GM23338 (cell line): ENCODE data around the gene CXXC5. TPM values are rescaled to one million over a fixed set of nuclear protein-coding genes. Genes with fewer than 3 reads are reported as not detected.
"Not testable (repeated sequence)": the region's sequence is repeated elsewhere in the genome, so short reads cannot be mapped to it uniquely, and the experiment has no call there.

Source experiments
- ATAC-seq: fragments of 200-7000 bp; cut with Tn5 transposase; 3 replicates; pipeline ENCODE4 v1.9.1; 2020
- DNase-seq: peaks from one replicate; pipeline ENCODE4 v3.0.0-alpha.2; 2015; ENCODE audit warnings: low spot score
- H2AFZ ChIP-seq: fragments of 200-600 bp; sonication (generic); 2 replicates; pipeline ENCODE4 v1.8.0; 2016; ENCODE audit warnings: antibody characterized with exemption, mild to moderate bottlenecking, moderate library complexity
- H3F3A ChIP-seq: fragments of 200-600 bp; sonication (generic); replicated peaks from 2 replicates; pipeline ENCODE4 v1.8.0; 2017; ENCODE audit warnings: antibody characterized with exemption, mixed run types, low read depth
- H3K27ac ChIP-seq: fragments of 200-600 bp; sonication (generic); 2 replicates; pipeline ENCODE4 v1.6.1; 2016; ENCODE audit warnings: low read depth
- H3K27me3 ChIP-seq: fragments of 200-600 bp; sonication (generic); 2 replicates; pipeline ENCODE4 v1.8.0; 2016; ENCODE audit warnings: mild to moderate bottlenecking, mixed run types, moderate library complexity; ENCODE audit not compliant: insufficient read depth
- H3K36me3 ChIP-seq: fragments of 200-600 bp; sonication (generic); 2 replicates; pipeline ENCODE4 v1.8.0; 2016; ENCODE audit warnings: mild to moderate bottlenecking; ENCODE audit not compliant: insufficient read depth
- H3K4me1 ChIP-seq: fragments of 200-600 bp; sonication (generic); 2 replicates; pipeline ENCODE4 v1.8.0; 2016; ENCODE audit warnings: mild to moderate bottlenecking, moderate library complexity; ENCODE audit not compliant: insufficient read depth
- H3K4me2 ChIP-seq: fragments of 200-600 bp; sonication (generic); 2 replicates; pipeline ENCODE4 v1.7.1; 2017; ENCODE audit warnings: mixed run types
- H3K4me3 ChIP-seq: fragments of 200-600 bp; sonication (generic); 2 replicates; pipeline ENCODE4 v1.6.1; 2016; ENCODE audit warnings: mixed run types
- H3K79me2 ChIP-seq: fragments of 200-600 bp; sonication (generic); replicated peaks from 2 replicates; pipeline ENCODE4 v1.8.0; 2017; ENCODE audit warnings: mild to moderate bottlenecking; ENCODE audit not compliant: insufficient read depth
- H3K9me2 ChIP-seq: fragments of 200-600 bp; sonication (generic); 2 replicates; pipeline ENCODE4 v1.8.0; 2017; ENCODE audit not compliant: insufficient read depth
- H4K20me1 ChIP-seq: fragments of 200-600 bp; sonication (generic); replicated peaks from 2 replicates; pipeline ENCODE4 v1.8.0; 2017; ENCODE audit warnings: mild to moderate bottlenecking; ENCODE audit not compliant: insufficient read depth
- H3K27ac Mint-ChIP-seq: 2 replicates; pipeline ENCODE4 v1.8.0; 2020; ENCODE audit warnings: inconsistent platforms, mild to moderate bottlenecking, moderate library complexity, mixed read lengths
- H3K27me3 Mint-ChIP-seq: 3 replicates; pipeline ENCODE4 v1.8.0; 2022; ENCODE audit warnings: low read depth, mild to moderate bottlenecking, moderate library complexity, mixed read lengths, inconsistent platforms; ENCODE audit not compliant: insufficient read depth, poor library complexity
- H3K36me3 Mint-ChIP-seq: 3 replicates; pipeline ENCODE4 v1.8.0; 2021; ENCODE audit warnings: low read depth, mild to moderate bottlenecking, inconsistent platforms, moderate library complexity, mixed read lengths
- H3K4me1 Mint-ChIP-seq: 3 replicates; pipeline ENCODE4 v1.8.0; 2020; ENCODE audit warnings: mild to moderate bottlenecking, inconsistent platforms, mixed read lengths
- H3K4me3 Mint-ChIP-seq: 3 replicates; pipeline ENCODE4 v1.8.0; 2021; ENCODE audit warnings: moderate library complexity, mild to moderate bottlenecking, inconsistent platforms, mixed read lengths
- H3K9me3 Mint-ChIP-seq: 3 replicates; pipeline ENCODE4 v1.8.0; 2020; ENCODE audit warnings: moderate library complexity, mild to moderate bottlenecking, inconsistent platforms, mixed read lengths
- CREB1 ChIP-seq: fragments of 250-450 bp; sonication (Bioruptor Pico); IDR thresholded peaks from 2 replicates; pipeline ENCODE4 v1.5.0; 2020; ENCODE audit warnings: low read depth, mild to moderate bottlenecking, moderate library complexity
- CTCF ChIP-seq, 2 experiments: fragments of 200-600 bp in 1 of 2; sonication (generic) in 1 of 2; conservative IDR thresholded peaks; 2 replicates each; pipeline versions ENCODE4 v1.5.1 to v1.6.1; 2016 to 2017; ENCODE audit warnings: antibody characterized with exemption in 2 of 2, low read depth in 2 of 2, mild to moderate bottlenecking in 2 of 2, moderate library complexity in 1 of 2
- ETS1 ChIP-seq: IDR thresholded peaks from 2 replicates; pipeline ENCODE4 v1.6.1; 2016; ENCODE audit warnings: antibody characterized with exemption
- JUNB ChIP-seq: IDR thresholded peaks from one replicate; pipeline ENCODE4 v1.6.1; 2016; ENCODE audit warnings: antibody characterized with exemption; ENCODE audit not compliant: unreplicated experiment
- POLR2AphosphoS5 ChIP-seq: IDR thresholded peaks from 2 replicates; pipeline ENCODE4 v1.6.1; 2016; ENCODE audit warnings: antibody characterized with exemption, low read depth
- ZNF462 ChIP-seq: fragments of 250-450 bp; sonication (Bioruptor Pico); IDR thresholded peaks from 2 replicates; pipeline ENCODE4 v1.5.0; 2020; ENCODE audit warnings: mild to moderate bottlenecking, moderate library complexity
- long read RNA-seq: library from polyadenylated mRNA; unstranded; transcript quantifications from one replicate; pipeline ENCODE4 v2.0.0, GENCODE V29; 2020; ENCODE audit not compliant: unreplicated experiment
- polyA plus RNA-seq: library from polyadenylated mRNA; unstranded; fragments of >200 nt; fragmentation: Nextera tagmentation; extraction: Ambion mirVana; gene quantifications from 2 replicates; pipeline ENCODE4 v1.2.1, GENCODE V29; 2016
- total RNA-seq: library from RNA; depleted of rRNA; stranded (reverse); fragments of >200 nt; shearing (Covaris generic); gene quantifications from 2 replicates; pipeline ENCODE4 v1.2.3, GENCODE V29; 2014; rRNA removed

The CXXC5 gene
- total RNA-seq = 97.9 and 111 TPM in 2 replicates
- polyA plus RNA-seq = 63.3 and 65.0 TPM in 2 replicates
- long read RNA-seq, transcript CXXC5-201 (3 exons, 2,658 nt) = minor isoform, 13 of 40 reads
- long read RNA-seq, transcript CXXC5-211 (3 exons, 1,892 nt) = major isoform, 14 of 40 reads
- long read RNA-seq, partial matches to known transcripts = 4 of 40 reads
- long read RNA-seq, other reads (novel, unspliced or antisense) = 9 of 40 reads

- H3K4me3 Mint-ChIP-seq = peak within 1 kb of the TSS; percentile 99
- ATAC-seq (peak; percentile 28), DNase-seq (peak; percentile 88)
- Histone ChIP-seq H3K36me3 (no peaks in the 10 kb centered on the region), H3K27ac (peak within 1 kb of the TSS; percentile 80), H3K79me2 (peaks cover 47% of the 10 kb centered on the region), H4K20me1 (peaks cover 26% of the 10 kb centered on the region), H3K4me1 (peaks cover 43% of the 10 kb centered on the region), H2AFZ (peak within 1 kb of the TSS; percentile 57), H3K4me2 (peak within 1 kb of the TSS; percentile 98), H3K4me3 (peak within 1 kb of the TSS; percentile 96), H3K27me3 (peaks cover 48% of the 10 kb centered on the region), H3F3A (peaks cover 31% of the 10 kb centered on the region), H3K9me2 (no peaks in the 10 kb centered on the region)
- H3K27ac Mint-ChIP-seq = no peak within 1 kb of the TSS
- peaks cover 5% of the 10 kb centered on the region; the same call in 1 of the 3 replicates for H3K9me3 Mint-ChIP-seq
- peaks cover 12% of the 10 kb centered on the region for H3K36me3 Mint-ChIP-seq
- peaks cover 49% of the 10 kb centered on the region for H3K27me3 Mint-ChIP-seq
- peaks cover 57% of the 10 kb centered on the region for H3K4me1 Mint-ChIP-seq
- TF ChIP-seq CTCF (conservative IDR thresholded peaks at IDR 0.05; ENCODE audit: low read depth in 2 of 2) (no peak), POLR2AphosphoS5 (peak; percentile 39), JUNB (no peak), ZNF462 (CRISPR knock-in tag) (no peak), ETS1 (0 out of 2 replicates have a peak, but pooled peaks have one; percentile 17), CREB1 (CRISPR knock-in tag) (no peak)
Observed at GRCh38 chr5:139648205-139649081, at the start of gene CXXC5. CXXC5 (plus strand) TSS chr5:139648349; CDS start chr5:139680524, 32,175 bp downstream.

GRCh38 chr5:139598601-139598965, 49.6 kb upstream of the CXXC5 start:
- not testable (repeated sequence) for H3K9me2 ChIP-seq, H3K4me2 ChIP-seq, H3K4me3 Mint-ChIP-seq, H3K27me3 ChIP-seq, H3K27ac ChIP-seq, H3K4me1 ChIP-seq, DNase-seq, H3K4me1 Mint-ChIP-seq, H3K27me3 Mint-ChIP-seq, H3K4me3 ChIP-seq, H2AFZ ChIP-seq, ATAC-seq, H3K27ac Mint-ChIP-seq, H3K9me3 Mint-ChIP-seq
- H3F3A ChIP-seq = peaks cover 21% of the 10 kb centered on the region
- H3K79me2 ChIP-seq = peaks cover 94% of the 10 kb centered on the region
- H3K36me3 ChIP-seq = peaks cover 22% of the 10 kb centered on the region
- peaks cover 42% of the 10 kb centered on the region for H4K20me1 ChIP-seq
- peaks cover 48% of the 10 kb centered on the region for H3K36me3 Mint-ChIP-seq
